Spleen (tissue), 11 donors: Measurements from ENCODE around the gene FLNB. TPM values are rescaled to one million over a fixed set of nuclear protein-coding genes. Genes with fewer than 3 reads are reported as not detected.

Experiments used
- DNase-seq: peaks from one replicate; pipeline ENCODE4 v3.0.0-alpha.2; 2020
- H3K27ac ChIP-seq, 8 donors: fragments of 200-600 bp; sonication (generic) in 7 of 8; 1 replicate in 4 of 8; 2 replicates in 4 of 8; pipeline versions ENCODE4 v1.5.0 to v1.8.0; 2016 to 2021; ENCODE audit warnings: inconsistent platforms in 4 of 8, mild to moderate bottlenecking in 4 of 8, moderate library complexity in 1 of 8
- H3K27me3 ChIP-seq, 7 donors: fragments of 200-600 bp; sonication (generic) in 6 of 7; replicated peaks in 1 of 7; 1 replicate in 4 of 7; 2 replicates in 3 of 7; pipeline versions ENCODE4 v1.5.0 to v1.8.0; 2016 to 2021; ENCODE audit warnings: inconsistent platforms in 3 of 7, mild to moderate bottlenecking in 1 of 7
- H3K36me3 ChIP-seq, 6 donors: fragments of 200-600 bp; sonication (generic) in 5 of 6; 1 replicate in 4 of 6; 2 replicates in 2 of 6; pipeline versions ENCODE4 v1.5.0 to v1.8.0; 2016 to 2021; ENCODE audit warnings: inconsistent platforms in 2 of 6
- H3K4me1 ChIP-seq, 6 donors: fragments of 200-600 bp; sonication (generic) in 5 of 6; 1 replicate in 3 of 6; 2 replicates in 3 of 6; pipeline versions ENCODE4 v1.5.0 to v1.8.0; 2016 to 2021; ENCODE audit warnings: inconsistent platforms in 3 of 6
- H3K4me3 ChIP-seq, 8 donors: fragments of 200-600 bp; sonication (generic) in 7 of 8; 1 replicate in 4 of 8; 2 replicates in 4 of 8; pipeline versions ENCODE4 v1.5.0 to v1.8.0; 2016 to 2021; ENCODE audit warnings: inconsistent platforms in 4 of 8, mild to moderate bottlenecking in 4 of 8, moderate library complexity in 2 of 8
- H3K9me3 ChIP-seq, 8 donors: fragments of 200-600 bp; sonication (generic) in 7 of 8; 1 replicate in 4 of 8; 2 replicates in 4 of 8; pipeline versions ENCODE4 v1.5.0 to v1.8.0; 2016 to 2021; ENCODE audit warnings: inconsistent platforms in 4 of 8
- POLR2A ChIP-seq, 3 donors: fragments of 450-650 bp; IDR thresholded peaks; one replicate each; pipeline ENCODE4 v1.5.1; 2017; ENCODE audit warnings: antibody characterized with exemption in 3 of 3, mild to moderate bottlenecking in 1 of 3
- POLR2AphosphoS5 ChIP-seq, 3 donors: sonication (generic); formaldehyde crosslinking; IDR thresholded peaks; one replicate each; pipeline ENCODE4 v1.5.1; 2017; ENCODE audit warnings: antibody characterized with exemption in 3 of 3
- WGBS, 5 donors: extraction: QIAGEN DNeasy Blood & Tissue Kit in 3 of 5; methylation state at CpG; one replicate each; pipeline versions ENCODE4 v1.1.5 to v1.1.7; 2013 to 2018; 5-methylcytosine and 5-hydroxymethylcytosine counted together
- intact Hi-C: fragments of 100-400 bp; cut with DNase I; formaldehyde crosslinking; loops from one replicate; pipeline ENCODE4 v1.15.0; 2023; ENCODE audit warnings: low total_unique reads
- polyA plus RNA-seq, 3 donors: library from polyadenylated mRNA; stranded (reverse); fragments of 200-250 nt; gene quantifications; one replicate each; pipeline ENCODE4 v1.2.1, GENCODE V29; 2013
- total RNA-seq, 7 donors: library from RNA; depleted of rRNA in 3 of 7; stranded (reverse); fragments of >200 nt in 3 of 7; fragmentation: NEBNext Ultra II Directional in 4 of 7; extraction: Animal tissue kit (Norgen Biotek cat#: 25700) in 4 of 7; gene quantifications; one replicate each; pipeline versions ENCODE4 v1.1.0 to v1.2.1, GENCODE V29; 2016 to 2021
- TF ChIP-seq, protein P1 (sequence below), 11 experiments: fragments of 200-600 bp in 7 of 11; fragments of 450-650 bp in 4 of 11; sonication (generic) in 4 of 11; IDR thresholded peaks in 8 of 11; conservative IDR thresholded peaks in 3 of 11; 1 replicate in 7 of 11; 2 replicates in 4 of 11; pipeline versions ENCODE4 v1.4.0 to v1.8.0; 2016 to 2021; ENCODE audit warnings: antibody characterized with exemption in 11 of 11, inconsistent platforms in 4 of 11, mild to moderate bottlenecking in 1 of 11
- donor health status: healthy with polysubstance abuse.
- donor health status: DM: no; HTN: no; CAD: no; lungs with moderate emphysema.
- donor health status: DM: no; HTN: no; CAD: no.
- donor health status: Bipolar disorder and iron deficiency.
- donor health status: healthy.
- donor health status: DM: no; HTN: no; CAD: no.
- donor health status: DM: yes; HTN: yes; CAD: no.

The FLNB gene
- total and polyA plus RNA-seq, 10 donors = 38.9 to 163 (median 96.7) TPM

DNA sequence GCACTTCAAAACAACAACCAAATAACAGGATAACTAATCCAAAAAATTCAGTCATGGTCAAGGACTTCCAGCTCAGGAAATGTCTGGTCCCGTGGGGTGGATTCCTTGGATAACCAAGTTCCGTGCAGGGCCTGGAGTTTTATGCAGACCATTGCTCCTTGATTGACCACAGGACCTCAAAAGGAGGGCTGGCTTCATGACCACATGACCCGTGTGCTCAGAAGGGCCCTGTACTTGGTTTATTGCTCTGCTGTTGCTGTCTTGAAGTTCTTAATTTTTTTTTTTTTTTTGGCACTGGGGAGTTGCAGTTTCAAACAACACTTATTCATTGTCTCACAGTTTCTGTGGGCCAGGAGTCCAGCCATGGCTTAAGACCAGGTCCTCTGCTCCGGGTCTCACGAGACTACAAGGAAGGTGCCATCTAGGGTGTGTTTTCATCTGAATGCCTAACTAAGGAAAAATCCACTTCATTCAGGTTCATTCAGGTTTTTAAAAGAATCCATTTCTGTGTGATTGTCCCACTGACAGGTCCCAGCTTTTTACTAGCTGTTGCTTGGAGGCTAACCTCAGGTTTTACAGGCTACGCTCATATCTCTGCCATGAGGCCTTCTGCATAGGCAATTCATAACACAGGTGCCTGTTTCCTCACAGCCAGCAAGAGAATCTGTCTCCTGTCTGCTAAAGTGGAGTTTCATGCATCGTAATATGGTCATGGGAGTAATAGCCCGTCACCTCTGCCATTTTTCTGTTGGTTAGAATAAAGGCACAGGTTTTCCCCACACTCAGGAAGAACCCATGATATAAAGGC is 65.3 kb downstream of the FLNB start:
- H3K27me3 ChIP-seq = no peaks in the 10 kb centered on the region
- intact Hi-C loops = loop anchor here (10.0 kb wide), 1 partner anchor 49 kb away; no protein-coding TSS in a partner anchor
- H3K4me3 ChIP-seq = no peak overlapping the region
- peak overlapping the region in 4 of 8 donors; percentile 24 to 45 (median 27) for H3K27ac ChIP-seq
- DNase-seq = no peak
- H3K36me3 ChIP-seq = peaks cover 0 to 20% (median 6%) of the 10 kb centered on the region in 6 donors
- WGBS, 5 donors = 72 to 86% (median 79%) methylated on average over 8 of the region's 8 CpGs
- no peaks in the 10 kb centered on the region for H3K9me3 ChIP-seq
- H3K4me1 ChIP-seq = peaks cover 10 to 44% (median 27%) of the 10 kb centered on the region in 6 donors
- TF ChIP-seq, protein P1, sequence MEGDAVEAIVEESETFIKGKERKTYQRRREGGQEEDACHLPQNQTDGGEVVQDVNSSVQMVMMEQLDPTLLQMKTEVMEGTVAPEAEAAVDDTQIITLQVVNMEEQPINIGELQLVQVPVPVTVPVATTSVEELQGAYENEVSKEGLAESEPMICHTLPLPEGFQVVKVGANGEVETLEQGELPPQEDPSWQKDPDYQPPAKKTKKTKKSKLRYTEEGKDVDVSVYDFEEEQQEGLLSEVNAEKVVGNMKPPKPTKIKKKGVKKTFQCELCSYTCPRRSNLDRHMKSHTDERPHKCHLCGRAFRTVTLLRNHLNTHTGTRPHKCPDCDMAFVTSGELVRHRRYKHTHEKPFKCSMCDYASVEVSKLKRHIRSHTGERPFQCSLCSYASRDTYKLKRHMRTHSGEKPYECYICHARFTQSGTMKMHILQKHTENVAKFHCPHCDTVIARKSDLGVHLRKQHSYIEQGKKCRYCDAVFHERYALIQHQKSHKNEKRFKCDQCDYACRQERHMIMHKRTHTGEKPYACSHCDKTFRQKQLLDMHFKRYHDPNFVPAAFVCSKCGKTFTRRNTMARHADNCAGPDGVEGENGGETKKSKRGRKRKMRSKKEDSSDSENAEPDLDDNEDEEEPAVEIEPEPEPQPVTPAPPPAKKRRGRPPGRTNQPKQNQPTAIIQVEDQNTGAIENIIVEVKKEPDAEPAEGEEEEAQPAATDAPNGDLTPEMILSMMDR (IDR thresholded peaks at IDR 0.05 in 8 of 11, conservative IDR thresholded peaks at IDR 0.05 in 3 of 11) = no peak
- TF ChIP-seq POLR2AphosphoS5 (IDR thresholded peaks at IDR 0.05) = no peak
- no peak for TF ChIP-seq POLR2A (IDR thresholded peaks at IDR 0.05)

DNA sequence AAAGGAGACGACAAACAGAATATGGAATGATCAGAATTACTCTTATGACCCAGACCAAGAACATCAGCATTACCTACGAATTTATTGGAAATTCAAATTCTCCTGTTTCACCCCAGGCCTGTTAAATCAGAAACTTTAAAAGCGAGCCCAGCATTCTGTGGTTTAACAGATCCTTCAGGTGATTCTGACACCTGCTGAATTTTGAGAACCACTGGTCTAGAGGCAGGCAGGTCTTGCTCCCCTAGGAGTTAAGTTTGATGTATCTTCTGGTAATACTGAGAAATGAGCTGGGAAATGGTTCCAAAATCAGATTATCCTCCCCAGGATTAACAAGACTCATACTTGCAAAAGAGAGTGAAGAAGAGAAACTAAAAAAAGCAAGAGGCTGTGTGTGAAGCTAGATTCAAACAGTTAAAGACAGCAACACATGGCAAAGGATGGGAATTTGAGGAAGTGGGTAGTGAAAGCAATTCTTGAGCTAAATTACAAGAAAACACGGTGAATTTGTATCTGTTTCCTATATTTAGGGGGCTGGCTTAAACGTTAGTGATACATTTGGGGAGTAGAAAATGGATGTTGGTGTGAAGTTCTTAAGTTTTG is 66.0 kb downstream of the FLNB start:
- Histone ChIP-seq H3K27ac (peak overlapping the region in 5 of 8 donors; percentile 0 to 45 (median 27)), H3K36me3 (peaks cover 0 to 28% (median 13%) of the 10 kb centered on the region in 6 donors), H3K4me1 (peaks cover 10 to 44% (median 27%) of the 10 kb centered on the region in 6 donors), H3K9me3 (no peaks in the 10 kb centered on the region), H3K4me3 (no peak overlapping the region), H3K27me3 (no peaks in the 10 kb centered on the region)
- intact Hi-C loops = loop anchor here (10.0 kb wide), 1 partner anchor 49 kb away; no protein-coding TSS in a partner anchor
- 36 to 42% (median 41%) methylated on average over 5 of the region's 5 CpGs for WGBS, 5 donors
- DNase-seq = no peak
- no peak for TF ChIP-seq POLR2A (IDR thresholded peaks at IDR 0.05)
- no peak for TF ChIP-seq POLR2AphosphoS5 (IDR thresholded peaks at IDR 0.05)
- TF ChIP-seq, protein P1 (IDR thresholded peaks at IDR 0.05 in 8 of 11, conservative IDR thresholded peaks at IDR 0.05 in 3 of 11) = no peak

DNA sequence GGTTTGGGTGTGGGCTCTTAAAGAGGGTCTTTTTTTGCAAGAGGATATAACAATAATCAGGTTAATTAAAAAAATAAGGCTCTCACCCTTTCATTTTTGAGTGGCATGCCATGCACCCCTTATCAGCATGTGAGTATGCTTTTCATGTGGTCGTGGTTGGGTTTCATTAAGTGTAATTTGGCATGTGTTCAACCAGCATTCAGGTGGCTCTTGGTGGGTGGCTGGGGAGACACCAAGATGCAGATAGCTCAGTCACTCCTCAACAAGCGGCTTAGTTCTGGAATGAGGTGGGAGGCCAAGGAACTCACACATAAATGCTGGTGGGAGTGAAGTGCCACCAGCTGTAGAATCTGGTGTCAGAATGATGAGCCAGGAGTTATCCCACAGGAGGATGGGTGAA is 66.8 kb downstream of the FLNB start:
- Histone ChIP-seq H3K27ac (peak overlapping the region in 2 of 8 donors; percentile 0 to 14), H3K36me3 (peaks cover 0 to 35% (median 18%) of the 10 kb centered on the region in 6 donors), H3K4me3 (no peak overlapping the region), H3K4me1 (peaks cover 10 to 44% (median 27%) of the 10 kb centered on the region in 6 donors), H3K9me3 (no peaks in the 10 kb centered on the region), H3K27me3 (no peaks in the 10 kb centered on the region)
- WGBS, 5 donors = 36 to 62% (median 53%) methylated on average over 2 of the region's 2 CpGs
- TF ChIP-seq, protein P1 (IDR thresholded peaks at IDR 0.05 in 8 of 11, conservative IDR thresholded peaks at IDR 0.05 in 3 of 11) = no peak
- TF ChIP-seq POLR2AphosphoS5 (IDR thresholded peaks at IDR 0.05) (no peak), POLR2A (IDR thresholded peaks at IDR 0.05) (no peak)
- DNase-seq = no peak
- intact Hi-C loops = loop anchor here (10.0 kb wide), 1 partner anchor 50 kb away; no protein-coding TSS in a partner anchor
